Mesenchymal stem cell (in vitro differentiated cells and primary cell): ENCODE data around the gene NEK11.
A peak's percentile ranks its signal among the peaks of the same experiment; 100 is the strongest.

Experiments used
- DNase-seq: peaks from one replicate; pipeline ENCODE4 v3.0.0-alpha.2; 2013
- H2AFZ ChIP-seq: one replicate; pipeline ENCODE4 v1.6.1; 2013; ENCODE audit warnings: low read depth, mild to moderate bottlenecking, control low read depth, inconsistent platforms, low read length, moderate library complexity
- H2AK5ac ChIP-seq: 2 replicates; pipeline ENCODE4 v1.6.1; 2013; ENCODE audit warnings: low read length, moderate library complexity, mild to moderate bottlenecking, inconsistent platforms; ENCODE audit not compliant: severe bottlenecking
- H2BK120ac ChIP-seq: one replicate; pipeline ENCODE4 v1.6.1; 2013; ENCODE audit warnings: low read depth, mild to moderate bottlenecking, inconsistent platforms, low read length, moderate library complexity
- H2BK12ac ChIP-seq, 2 experiments: one replicate each; pipeline ENCODE4 v1.6.1; 2013; ENCODE audit warnings: inconsistent platforms in 2 of 2, low read length in 2 of 2, mild to moderate bottlenecking in 2 of 2, moderate library complexity in 2 of 2, control low read depth in 1 of 2
- H2BK15ac ChIP-seq: one replicate; pipeline ENCODE4 v1.6.1; 2013; ENCODE audit warnings: mild to moderate bottlenecking, low read depth, inconsistent platforms; ENCODE audit not compliant: poor library complexity, severe bottlenecking
- H2BK5ac ChIP-seq: 2 replicates; pipeline ENCODE4 v1.6.1; 2013; ENCODE audit warnings: low read depth, mild to moderate bottlenecking, low read length, control low read depth, inconsistent platforms; ENCODE audit not compliant: poor library complexity, severe bottlenecking
- H3K14ac ChIP-seq, 2 experiments: one replicate each; pipeline ENCODE4 v1.6.1; 2013; ENCODE audit warnings: inconsistent platforms in 2 of 2, low read length in 2 of 2, control low read depth in 1 of 2, mild to moderate bottlenecking in 1 of 2, moderate library complexity in 1 of 2
- H3K18ac ChIP-seq, 2 experiments: one replicate each; pipeline ENCODE4 v1.6.1; 2013; ENCODE audit warnings: inconsistent platforms in 2 of 2, low read length in 2 of 2, control low read depth in 1 of 2, low read depth in 1 of 2, mild to moderate bottlenecking in 1 of 2
- H3K23ac ChIP-seq, 2 experiments: one replicate each; pipeline ENCODE4 v1.6.1; 2013; ENCODE audit warnings: inconsistent platforms in 2 of 2, low read length in 2 of 2, mild to moderate bottlenecking in 2 of 2, moderate library complexity in 2 of 2, control low read depth in 1 of 2
- H3K27ac ChIP-seq: 2 replicates; pipeline ENCODE4 v1.5.1; 2013; ENCODE audit warnings: mild to moderate bottlenecking, moderate library complexity, low read length, control low read depth, inconsistent platforms; ENCODE audit not compliant: poor library complexity, severe bottlenecking
- H3K27me3 ChIP-seq, 2 experiments: 2 replicates each; pipeline versions ENCODE4 v1.6.1 to v1.7.0; 2013; ENCODE audit warnings: low read length in 2 of 2, mild to moderate bottlenecking in 2 of 2, moderate library complexity in 2 of 2, control low read depth in 1 of 2, inconsistent platforms in 1 of 2; ENCODE audit not compliant: control insufficient read depth in 1 of 2, insufficient read depth in 1 of 2
- H3K36me3 ChIP-seq, 2 experiments: 2 replicates each; pipeline versions ENCODE4 v1.6.1 to v1.7.0; 2013; ENCODE audit warnings: low read length in 2 of 2, control low read depth in 1 of 2, inconsistent platforms in 1 of 2, low read depth in 1 of 2, mild to moderate bottlenecking in 1 of 2; ENCODE audit not compliant: insufficient read depth in 2 of 2, control insufficient read depth in 1 of 2
- H3K4ac ChIP-seq, 2 experiments: one replicate each; pipeline ENCODE4 v1.6.1; 2013; ENCODE audit warnings: inconsistent platforms in 2 of 2, low read length in 2 of 2, mild to moderate bottlenecking in 2 of 2, moderate library complexity in 2 of 2, control low read depth in 1 of 2, low read depth in 1 of 2
- H3K4me1 ChIP-seq: 2 replicates; pipeline ENCODE4 v1.6.1; 2013; ENCODE audit warnings: low read depth, low read length, control low read depth; ENCODE audit not compliant: control insufficient read depth, insufficient read depth
- H3K4me2 ChIP-seq: 2 replicates; pipeline ENCODE4 v1.6.1; 2013; ENCODE audit warnings: low read length, mild to moderate bottlenecking, inconsistent platforms; ENCODE audit not compliant: poor library complexity, severe bottlenecking
- H3K4me3 ChIP-seq, 2 experiments: 2 replicates each; pipeline versions ENCODE4 v1.5.1 to v1.7.0; 2013; ENCODE audit warnings: low read length in 2 of 2, mild to moderate bottlenecking in 2 of 2, control low read depth in 1 of 2, low read depth in 1 of 2; ENCODE audit not compliant: insufficient read depth in 1 of 2
- H3K79me1 ChIP-seq: replicated peaks from 2 replicates; pipeline ENCODE4 v1.6.1; 2013; ENCODE audit warnings: mild to moderate bottlenecking, control low read depth, low read length, inconsistent platforms; ENCODE audit not compliant: poor library complexity, severe bottlenecking
- H3K9ac ChIP-seq: 2 replicates; pipeline ENCODE4 v1.7.0; 2013; ENCODE audit warnings: mild to moderate bottlenecking, low read length, moderate library complexity
- H3K9me3 ChIP-seq: 2 replicates; pipeline ENCODE4 v1.7.0; 2013; ENCODE audit warnings: mild to moderate bottlenecking, low read length; ENCODE audit not compliant: control insufficient read depth
- H4K8ac ChIP-seq: one replicate; pipeline ENCODE4 v1.6.1; 2013; ENCODE audit warnings: inconsistent platforms, mild to moderate bottlenecking, low read length, moderate library complexity
- H4K91ac ChIP-seq: one replicate; pipeline ENCODE4 v1.6.1; 2013; ENCODE audit warnings: mild to moderate bottlenecking, low read length, inconsistent platforms
- WGBS: methylation state at CpG from one replicate; pipeline ENCODE4 v1.1.7; 2013; ENCODE audit warnings: mixed read lengths; 5-methylcytosine and 5-hydroxymethylcytosine counted together

Gene NEK11

GRCh38 chr3:131141770-131142169 lies 115.1 kb downstream of the NEK11 start:
- Histone ChIP-seq H3K23ac (no peak overlapping the region), H2AFZ (no peak overlapping the region), H3K79me1 (no peaks in the 10 kb centered on the region), H4K91ac (no peak overlapping the region), H3K36me3 (peaks cover 0 to 3% of the 10 kb centered on the region in 2 experiments), H2BK15ac (no peak overlapping the region), H2BK12ac (no peak overlapping the region), H3K4me3 (no peak overlapping the region), H2BK120ac (no peak overlapping the region), H3K4me2 (no peak overlapping the region), H3K4me1 (no peaks in the 10 kb centered on the region), H3K27ac (no peak overlapping the region), H3K18ac (no peak overlapping the region), H3K27me3 (no peaks in the 10 kb centered on the region), H2AK5ac (no peak overlapping the region), H4K8ac (no peak overlapping the region), H3K9me3 (peaks cover 5% of the 10 kb centered on the region), H3K14ac (no peak overlapping the region), H3K9ac (no peak overlapping the region), H2BK5ac (no peak overlapping the region), H3K4ac (no peak overlapping the region)
- WGBS: 94% methylated on average over 2 of the region's 2 CpGs
- DNase-seq: no peak

- H2AFZ ChIP-seq: no peak overlapping the region
- no peak overlapping the region for H3K27ac ChIP-seq
- H3K18ac ChIP-seq: no peak overlapping the region
- no peak overlapping the region for H2AK5ac ChIP-seq
- WGBS: no CpG with 5 or more reads among the region's 1 CpG
- no peak overlapping the region for H4K91ac ChIP-seq
- H3K23ac ChIP-seq: no peak overlapping the region
- H3K27me3 ChIP-seq: no peaks in the 10 kb centered on the region
- H2BK12ac ChIP-seq: no peak overlapping the region
- no peak overlapping the region for H2BK5ac ChIP-seq
- H2BK15ac ChIP-seq: no peak overlapping the region
- DNase-seq: peak; percentile 1
- H2BK120ac ChIP-seq: no peak overlapping the region
- H3K9ac ChIP-seq: no peak overlapping the region
- no peak overlapping the region for H3K4ac ChIP-seq
- no peaks in the 10 kb centered on the region for H3K79me1 ChIP-seq
- H3K14ac ChIP-seq: no peak overlapping the region
- no peaks in the 10 kb centered on the region for H3K4me1 ChIP-seq
- no peak overlapping the region for H3K4me2 ChIP-seq
- H3K4me3 ChIP-seq: no peak overlapping the region
- H4K8ac ChIP-seq: no peak overlapping the region
- peaks cover 0 to 3% of the 10 kb centered on the region in 2 experiments for H3K36me3 ChIP-seq
- H3K9me3 ChIP-seq: peaks cover 5% of the 10 kb centered on the region
Measured at GRCh38 chr3:131142580-131142979, 115.9 kb downstream of the NEK11 start.

GRCh38 chr3:131143802-131144201 lies 117.1 kb downstream of the NEK11 start:
- H3K9me3 ChIP-seq: peaks cover 5% of the 10 kb centered on the region
- no peak overlapping the region for H2BK120ac ChIP-seq
- H3K14ac ChIP-seq: no peak overlapping the region

GRCh38 chr3:131147534-131147933 lies 120.9 kb downstream of the NEK11 start:
- no peak overlapping the region for H3K18ac ChIP-seq
- no peak overlapping the region for H3K14ac ChIP-seq
- H4K91ac ChIP-seq: no peak overlapping the region
- H3K4me1 ChIP-seq: no peaks in the 10 kb centered on the region
- H3K4me3 ChIP-seq: no peak overlapping the region
- H3K4ac ChIP-seq: no peak overlapping the region
- no peaks in the 10 kb centered on the region for H3K36me3 ChIP-seq
- no peak overlapping the region for H3K23ac ChIP-seq
- H2BK12ac ChIP-seq: no peak overlapping the region
- H4K8ac ChIP-seq: no peak overlapping the region
- no peak for DNase-seq
- no peak overlapping the region for H2BK120ac ChIP-seq
- WGBS: no CpG with 5 or more reads among the region's 3 CpGs
- no peaks in the 10 kb centered on the region for H3K27me3 ChIP-seq
- H3K9ac ChIP-seq: no peak overlapping the region
- no peaks in the 10 kb centered on the region for H3K9me3 ChIP-seq
- no peak overlapping the region for H2BK15ac ChIP-seq
- no peak overlapping the region for H2AFZ ChIP-seq
- H3K4me2 ChIP-seq: no peak overlapping the region
- no peak overlapping the region for H2BK5ac ChIP-seq
- H3K79me1 ChIP-seq: no peaks in the 10 kb centered on the region
- no peak overlapping the region for H2AK5ac ChIP-seq
- H3K27ac ChIP-seq: no peak overlapping the region

More at GRCh38 chr3:131143802-131144201, 117.1 kb downstream of the NEK11 start:
- DNase-seq: no peak
- Histone ChIP-seq H3K27me3 (no peaks in the 10 kb centered on the region), H2BK12ac (no peak overlapping the region), H3K4ac (no peak overlapping the region), H2BK5ac (no peak overlapping the region), H3K9ac (no peak overlapping the region), H3K18ac (no peak overlapping the region), H2AFZ (no peak overlapping the region), H2AK5ac (no peak overlapping the region), H4K91ac (no peak overlapping the region), H3K23ac (no peak overlapping the region), H3K79me1 (no peaks in the 10 kb centered on the region), H3K4me2 (no peak overlapping the region), H2BK15ac (no peak overlapping the region), H4K8ac (no peak overlapping the region), H3K4me1 (no peaks in the 10 kb centered on the region), H3K36me3 (no peaks in the 10 kb centered on the region), H3K4me3 (no peak overlapping the region), H3K27ac (no peak overlapping the region)
- no CpG with 5 or more reads among the region's 1 CpG for WGBS
